Brain microvascular endothelial cell (primary cell): ENCODE results near the gene SNX9.

Source experiments
- DNase-seq: peaks from one replicate; pipeline ENCODE4 v3.0.0-alpha.2; 2020
- H3K27ac ChIP-seq: fragments of 250-450 bp; sonication (Bioruptor Pico); 2 replicates; pipeline ENCODE4 v1.5.1; 2020; ENCODE audit warnings: mild to moderate bottlenecking, moderate library complexity
- H3K27me3 ChIP-seq: fragments of 250-450 bp; sonication (Bioruptor Pico); replicated peaks from 2 replicates; pipeline ENCODE4 v1.5.1; 2020; ENCODE audit warnings: mild to moderate bottlenecking
- H3K36me3 ChIP-seq: fragments of 250-450 bp; sonication (Bioruptor Pico); replicated peaks from 2 replicates; pipeline ENCODE4 v1.5.1; 2020; ENCODE audit warnings: mild to moderate bottlenecking
- H3K4me3 ChIP-seq: 2 replicates; pipeline ENCODE4 v1.5.1; 2011; ENCODE audit warnings: low read depth, mild to moderate bottlenecking, control low read depth, low read length, moderate library complexity
- in situ Hi-C: cut with HindIII; loops from 2 replicates; pipeline ENCODE4 v1.10.0; 2017; ENCODE audit warnings: low sequenced_read_pairs, low pct_ligation_motif_present
- TF ChIP-seq, protein P1 (sequence below): IDR thresholded peaks from 2 replicates; pipeline ENCODE4 v1.5.1; 2011; ENCODE audit warnings: low read depth, mild to moderate bottlenecking, moderate library complexity, low read length, control low read depth, inconsistent platforms; ENCODE audit errors: missing control alignments

The SNX9 gene

GRCh38 chr6:157976345-157977175 is 153.5 kb downstream of the SNX9 start:
- TF ChIP-seq, protein P1, sequence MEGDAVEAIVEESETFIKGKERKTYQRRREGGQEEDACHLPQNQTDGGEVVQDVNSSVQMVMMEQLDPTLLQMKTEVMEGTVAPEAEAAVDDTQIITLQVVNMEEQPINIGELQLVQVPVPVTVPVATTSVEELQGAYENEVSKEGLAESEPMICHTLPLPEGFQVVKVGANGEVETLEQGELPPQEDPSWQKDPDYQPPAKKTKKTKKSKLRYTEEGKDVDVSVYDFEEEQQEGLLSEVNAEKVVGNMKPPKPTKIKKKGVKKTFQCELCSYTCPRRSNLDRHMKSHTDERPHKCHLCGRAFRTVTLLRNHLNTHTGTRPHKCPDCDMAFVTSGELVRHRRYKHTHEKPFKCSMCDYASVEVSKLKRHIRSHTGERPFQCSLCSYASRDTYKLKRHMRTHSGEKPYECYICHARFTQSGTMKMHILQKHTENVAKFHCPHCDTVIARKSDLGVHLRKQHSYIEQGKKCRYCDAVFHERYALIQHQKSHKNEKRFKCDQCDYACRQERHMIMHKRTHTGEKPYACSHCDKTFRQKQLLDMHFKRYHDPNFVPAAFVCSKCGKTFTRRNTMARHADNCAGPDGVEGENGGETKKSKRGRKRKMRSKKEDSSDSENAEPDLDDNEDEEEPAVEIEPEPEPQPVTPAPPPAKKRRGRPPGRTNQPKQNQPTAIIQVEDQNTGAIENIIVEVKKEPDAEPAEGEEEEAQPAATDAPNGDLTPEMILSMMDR, result no peak
- Histone ChIP-seq H3K36me3 (no peaks in the 10 kb centered on the region), H3K4me3 (no peak overlapping the region), H3K27me3 (no peaks in the 10 kb centered on the region), H3K27ac (no peak overlapping the region)
- DNase-seq, result no peak
- in situ Hi-C loops, result no loop called here

DNA sequence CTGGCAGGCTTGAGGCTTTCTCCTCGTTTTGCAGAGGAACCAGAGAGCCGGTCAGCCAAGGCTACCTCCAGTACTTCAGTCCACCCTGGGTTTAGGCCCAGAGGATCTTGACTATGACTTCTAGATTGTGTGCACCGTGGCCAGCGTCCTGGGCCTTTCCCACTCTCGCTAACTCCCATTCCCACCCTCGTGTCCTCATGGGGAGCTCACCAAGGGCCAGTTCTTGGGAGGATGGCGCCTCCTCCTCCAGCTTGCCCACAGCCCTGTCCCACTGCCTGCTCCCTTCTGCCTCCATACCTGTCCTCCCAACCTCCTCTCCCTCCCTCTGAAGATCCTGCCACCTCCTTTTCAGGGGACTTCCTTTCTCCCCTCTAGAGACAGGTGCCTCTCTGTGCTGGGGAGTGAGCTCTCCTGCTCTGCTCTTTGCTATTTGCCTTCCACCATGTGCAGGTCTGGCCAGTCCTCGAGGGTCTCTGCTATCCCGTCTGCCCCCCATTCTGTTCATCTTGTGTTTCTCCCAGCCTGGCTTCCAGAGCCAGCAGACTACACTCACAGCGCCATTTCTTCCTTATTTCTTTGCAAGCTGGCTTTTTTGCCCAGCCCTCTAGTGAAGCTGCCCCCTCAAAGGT is 154.2 kb downstream of the SNX9 start:
- Histone ChIP-seq H3K27ac (no peak overlapping the region), H3K27me3 (no peaks in the 10 kb centered on the region), H3K36me3 (no peaks in the 10 kb centered on the region), H3K4me3 (no peak overlapping the region)
- TF ChIP-seq, protein P1, result no peak
- in situ Hi-C loops, result no loop called here
- no peak for DNase-seq

DNA sequence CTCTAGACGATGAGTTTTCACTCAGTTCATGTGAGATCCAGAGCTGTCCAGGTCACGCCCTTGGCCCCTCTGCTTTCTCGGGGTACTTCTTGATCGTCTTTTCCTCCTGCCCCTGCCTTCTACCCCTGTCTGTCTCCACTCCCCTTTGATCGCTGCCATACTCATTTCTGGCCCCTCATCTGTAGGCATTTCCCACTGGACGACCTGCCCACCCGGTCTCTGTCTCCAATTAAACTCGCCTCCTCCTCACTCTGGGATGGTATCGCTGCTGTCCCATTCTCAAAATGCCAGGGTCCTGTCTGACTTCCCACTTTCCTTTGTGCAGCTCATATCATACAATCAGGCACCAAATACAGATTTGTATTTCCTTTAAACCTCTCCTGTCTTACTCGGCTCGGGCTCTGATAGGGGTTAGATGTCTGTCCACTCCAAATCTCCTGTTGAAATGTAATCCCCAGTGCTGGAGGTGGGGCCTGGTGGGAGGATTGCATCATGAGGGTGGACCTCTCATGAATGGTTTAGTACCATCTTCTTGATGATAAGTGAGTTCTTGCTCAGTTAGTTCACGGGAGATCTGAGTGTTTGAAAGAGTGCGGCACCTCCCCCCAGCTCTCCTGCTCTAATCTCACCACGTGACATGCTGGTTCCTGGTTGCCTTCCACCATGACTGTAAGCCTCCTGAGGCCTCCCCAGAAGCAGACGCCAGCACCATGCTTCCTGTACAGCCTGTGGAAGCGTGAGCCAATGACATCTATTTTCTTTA is 155.2 kb downstream of the SNX9 start:
- Histone ChIP-seq H3K27me3 (no peaks in the 10 kb centered on the region), H3K4me3 (no peak overlapping the region), H3K27ac (no peak overlapping the region), H3K36me3 (no peaks in the 10 kb centered on the region)
- TF ChIP-seq, protein P1, result no peak
- in situ Hi-C loops, result no loop called here
- DNase-seq, result no peak

DNA sequence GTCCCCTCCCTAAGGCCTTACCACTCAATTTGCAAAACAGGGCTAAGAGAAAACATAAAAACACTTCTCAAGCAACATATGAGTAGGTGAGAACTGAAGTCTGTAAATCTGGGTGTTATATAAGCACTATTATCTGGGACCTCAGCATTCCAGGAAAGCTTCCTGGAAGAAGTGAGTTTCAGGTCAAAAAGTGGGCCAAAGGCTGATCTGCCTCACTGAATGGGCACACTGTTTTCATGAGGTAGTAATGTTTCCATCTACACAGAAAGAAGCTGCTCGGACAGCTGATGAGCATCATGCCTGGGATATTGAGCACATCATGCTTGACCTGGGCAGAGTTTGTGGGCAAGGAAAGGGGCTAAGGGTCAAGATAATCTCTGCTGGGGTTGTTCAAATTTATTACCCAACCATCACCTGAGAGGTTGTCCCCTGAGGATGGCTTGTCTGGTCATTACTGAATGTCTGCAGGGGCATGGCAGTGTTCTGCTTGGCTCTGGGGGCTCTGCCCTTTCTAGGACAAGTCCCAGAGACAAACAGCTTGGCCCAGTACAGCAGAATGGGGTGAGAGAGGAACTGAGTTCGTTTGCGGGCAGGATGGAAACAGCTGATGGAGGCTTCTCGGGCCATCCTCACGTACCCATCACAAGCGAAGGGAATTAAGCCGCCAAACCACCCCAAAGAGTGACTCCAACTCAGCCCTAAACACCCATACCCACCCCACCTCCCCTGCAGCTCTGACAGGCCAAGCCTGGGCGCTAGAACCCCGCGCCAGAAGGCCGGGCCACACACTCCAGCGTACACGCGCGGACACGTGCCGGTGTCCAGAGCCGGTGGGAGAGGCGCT is 157.5 kb downstream of the SNX9 start:
- in situ Hi-C loops, result no loop called here
- H3K36me3 ChIP-seq, result no peaks in the 10 kb centered on the region
- TF ChIP-seq, protein P1, result no peak
- H3K4me3 ChIP-seq, result no peak overlapping the region
- peak overlapping the region; percentile 53 for H3K27ac ChIP-seq
- no peaks in the 10 kb centered on the region for H3K27me3 ChIP-seq
- no peak for DNase-seq

GRCh38 chr6:157981132-157981394 is 158.0 kb downstream of the SNX9 start:
- TF ChIP-seq, protein P1, result no peak
- Histone ChIP-seq H3K27me3 (no peaks in the 10 kb centered on the region), H3K36me3 (no peaks in the 10 kb centered on the region), H3K27ac (peak overlapping the region; percentile 53), H3K4me3 (peak overlapping the region; percentile 60)
- in situ Hi-C loops, result no loop called here
- no peak for DNase-seq
